NB4 (cell line): Measurements from ENCODE around the gene BLNK.

Experiments
- MYC ChIP-seq: IDR thresholded peaks from 2 replicates; pipeline ENCODE4 v1.6.1; 2011; ENCODE audit warnings: low read depth, low read length
- POLR2A ChIP-seq: IDR thresholded peaks from 2 replicates; pipeline ENCODE4 v1.6.1; 2011; ENCODE audit warnings: mild to moderate bottlenecking; ENCODE audit not compliant: insufficient read length; ENCODE audit errors: extremely low read depth
- TF ChIP-seq, protein P1 (sequence below): IDR thresholded peaks from one replicate; pipeline ENCODE4 v1.5.1; 2012; ENCODE audit warnings: low read depth, low read length
- TF ChIP-seq, protein P2 (sequence below): IDR thresholded peaks from 2 replicates; pipeline ENCODE4 v1.6.1; 2011; ENCODE audit warnings: low read depth, low read length

DNA sequence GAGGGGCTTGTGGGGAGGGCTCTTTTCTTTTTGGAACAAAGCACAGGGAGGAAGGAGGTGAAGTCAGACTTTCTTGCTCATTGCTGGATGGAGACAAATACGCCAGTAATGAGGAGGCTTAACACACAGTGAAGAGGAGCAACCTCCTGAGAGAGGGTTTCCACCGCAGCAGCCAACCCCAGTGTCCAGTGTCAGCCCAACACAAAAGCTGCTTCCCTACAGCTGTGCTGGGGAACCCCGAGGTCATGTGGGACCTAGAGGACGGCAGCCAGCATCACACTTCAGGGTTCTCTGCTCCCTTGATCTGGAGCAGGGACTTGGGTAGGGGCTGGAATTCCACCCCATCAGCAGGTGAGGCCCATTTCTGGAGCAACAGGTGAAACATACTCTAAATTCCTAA lies 7.7 kb downstream of the BLNK start:
- TF ChIP-seq, protein P1, sequence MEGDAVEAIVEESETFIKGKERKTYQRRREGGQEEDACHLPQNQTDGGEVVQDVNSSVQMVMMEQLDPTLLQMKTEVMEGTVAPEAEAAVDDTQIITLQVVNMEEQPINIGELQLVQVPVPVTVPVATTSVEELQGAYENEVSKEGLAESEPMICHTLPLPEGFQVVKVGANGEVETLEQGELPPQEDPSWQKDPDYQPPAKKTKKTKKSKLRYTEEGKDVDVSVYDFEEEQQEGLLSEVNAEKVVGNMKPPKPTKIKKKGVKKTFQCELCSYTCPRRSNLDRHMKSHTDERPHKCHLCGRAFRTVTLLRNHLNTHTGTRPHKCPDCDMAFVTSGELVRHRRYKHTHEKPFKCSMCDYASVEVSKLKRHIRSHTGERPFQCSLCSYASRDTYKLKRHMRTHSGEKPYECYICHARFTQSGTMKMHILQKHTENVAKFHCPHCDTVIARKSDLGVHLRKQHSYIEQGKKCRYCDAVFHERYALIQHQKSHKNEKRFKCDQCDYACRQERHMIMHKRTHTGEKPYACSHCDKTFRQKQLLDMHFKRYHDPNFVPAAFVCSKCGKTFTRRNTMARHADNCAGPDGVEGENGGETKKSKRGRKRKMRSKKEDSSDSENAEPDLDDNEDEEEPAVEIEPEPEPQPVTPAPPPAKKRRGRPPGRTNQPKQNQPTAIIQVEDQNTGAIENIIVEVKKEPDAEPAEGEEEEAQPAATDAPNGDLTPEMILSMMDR: no peak
- no peak for TF ChIP-seq POLR2A
- TF ChIP-seq, protein P2, sequence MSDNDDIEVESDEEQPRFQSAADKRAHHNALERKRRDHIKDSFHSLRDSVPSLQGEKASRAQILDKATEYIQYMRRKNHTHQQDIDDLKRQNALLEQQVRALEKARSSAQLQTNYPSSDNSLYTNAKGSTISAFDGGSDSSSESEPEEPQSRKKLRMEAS: no peak
- TF ChIP-seq MYC: no peak
